LNCaP clone FGC (cell line): Measurements from ENCODE around the gene RDH8.

Experiments used
- DNase-seq: peaks from one replicate; pipeline ENCODE4 v3.0.0-alpha.2; 2011; ENCODE audit warnings: low read depth
- H3K4me3 ChIP-seq: 2 replicates; pipeline ENCODE4 v1.5.1; 2011; ENCODE audit warnings: mild to moderate bottlenecking, low read depth, low read length, control low read depth
- TF ChIP-seq, protein P1 (sequence below): IDR thresholded peaks from 2 replicates; pipeline ENCODE4 v1.5.1; 2012; ENCODE audit warnings: mild to moderate bottlenecking; ENCODE audit not compliant: control insufficient read depth, insufficient read depth; ENCODE audit errors: extremely low read depth

The RDH8 gene

DNA sequence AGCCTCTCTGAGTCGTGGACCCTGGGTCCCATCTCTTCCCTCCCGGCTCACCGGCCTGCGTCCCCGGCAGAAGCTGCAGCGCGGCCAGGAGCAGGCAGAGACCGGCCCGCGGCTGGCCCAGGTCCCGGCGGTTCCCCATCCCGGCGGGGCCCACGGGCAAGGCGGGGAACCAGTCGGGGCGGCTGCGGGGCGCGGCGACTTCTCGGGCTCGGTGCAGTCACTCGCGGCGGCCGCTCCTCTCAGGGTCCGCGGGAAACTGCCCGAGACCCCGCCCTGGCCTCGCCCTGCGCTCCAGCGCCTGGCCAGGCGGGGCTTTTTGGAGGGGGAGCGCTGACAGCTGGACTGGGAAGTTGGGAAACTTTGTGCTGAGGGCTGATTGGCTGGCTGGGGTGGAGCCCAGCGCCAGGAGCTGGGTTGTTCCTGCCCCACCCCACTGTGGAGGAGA lies 3.0 kb upstream of the RDH8 start, which contains the start of gene COL5A3:
TSS of gene COL5A3 (minus strand) at position 258 of the 445 bp plus-strand sequence. CDS start at position 139, 119 bp downstream.
- H3K4me3 ChIP-seq = no peak within 1 kb of the TSS
- DNase-seq = no peak
- TF ChIP-seq, protein P1, sequence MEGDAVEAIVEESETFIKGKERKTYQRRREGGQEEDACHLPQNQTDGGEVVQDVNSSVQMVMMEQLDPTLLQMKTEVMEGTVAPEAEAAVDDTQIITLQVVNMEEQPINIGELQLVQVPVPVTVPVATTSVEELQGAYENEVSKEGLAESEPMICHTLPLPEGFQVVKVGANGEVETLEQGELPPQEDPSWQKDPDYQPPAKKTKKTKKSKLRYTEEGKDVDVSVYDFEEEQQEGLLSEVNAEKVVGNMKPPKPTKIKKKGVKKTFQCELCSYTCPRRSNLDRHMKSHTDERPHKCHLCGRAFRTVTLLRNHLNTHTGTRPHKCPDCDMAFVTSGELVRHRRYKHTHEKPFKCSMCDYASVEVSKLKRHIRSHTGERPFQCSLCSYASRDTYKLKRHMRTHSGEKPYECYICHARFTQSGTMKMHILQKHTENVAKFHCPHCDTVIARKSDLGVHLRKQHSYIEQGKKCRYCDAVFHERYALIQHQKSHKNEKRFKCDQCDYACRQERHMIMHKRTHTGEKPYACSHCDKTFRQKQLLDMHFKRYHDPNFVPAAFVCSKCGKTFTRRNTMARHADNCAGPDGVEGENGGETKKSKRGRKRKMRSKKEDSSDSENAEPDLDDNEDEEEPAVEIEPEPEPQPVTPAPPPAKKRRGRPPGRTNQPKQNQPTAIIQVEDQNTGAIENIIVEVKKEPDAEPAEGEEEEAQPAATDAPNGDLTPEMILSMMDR = no peak

DNA sequence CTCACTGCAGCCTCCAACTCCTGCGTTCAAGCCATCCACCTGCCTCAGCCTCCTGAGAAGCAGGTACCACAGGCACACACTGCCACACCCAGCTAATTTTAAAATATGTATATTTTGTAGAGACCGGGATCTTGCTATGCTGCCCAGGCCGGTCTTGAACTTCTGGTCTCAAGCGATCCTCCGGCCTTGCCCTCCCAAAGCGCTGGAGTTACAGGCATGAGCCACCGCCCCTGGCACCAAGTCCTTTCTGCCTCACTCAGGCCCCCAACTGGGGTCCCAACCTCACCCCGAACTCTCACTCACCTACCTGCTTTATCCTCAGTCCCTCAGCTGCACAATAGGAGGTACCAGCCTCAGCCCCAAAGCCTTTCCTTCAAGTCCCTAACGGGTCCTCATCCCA lies 2.3 kb upstream of the RDH8 start:
- no peak for DNase-seq
- no peak overlapping the region for H3K4me3 ChIP-seq
- TF ChIP-seq, protein P1 = no peak

DNA sequence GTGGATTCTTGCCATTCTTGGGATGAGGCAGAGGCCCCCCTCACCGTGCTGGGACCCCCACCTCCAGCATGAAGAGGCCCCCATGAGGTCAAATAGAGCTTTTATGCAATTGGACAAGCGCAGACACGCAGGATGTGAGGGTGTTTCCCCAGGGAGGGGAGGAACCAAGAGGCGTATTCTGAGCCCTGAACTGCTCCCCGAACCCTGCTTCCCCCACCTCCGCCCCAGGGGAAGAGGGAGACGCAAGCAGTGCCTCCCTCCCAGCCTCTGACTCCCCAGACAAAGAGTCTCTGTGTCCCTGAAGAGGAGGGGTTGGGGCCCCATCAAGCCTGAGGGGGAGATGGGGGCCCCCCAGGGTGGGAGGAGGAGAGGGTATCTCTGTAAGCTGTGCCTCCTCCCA lies 1.3 kb upstream of the RDH8 start:
- no peak overlapping the region for H3K4me3 ChIP-seq
- TF ChIP-seq, protein P1 = no peak
- no peak for DNase-seq

DNA sequence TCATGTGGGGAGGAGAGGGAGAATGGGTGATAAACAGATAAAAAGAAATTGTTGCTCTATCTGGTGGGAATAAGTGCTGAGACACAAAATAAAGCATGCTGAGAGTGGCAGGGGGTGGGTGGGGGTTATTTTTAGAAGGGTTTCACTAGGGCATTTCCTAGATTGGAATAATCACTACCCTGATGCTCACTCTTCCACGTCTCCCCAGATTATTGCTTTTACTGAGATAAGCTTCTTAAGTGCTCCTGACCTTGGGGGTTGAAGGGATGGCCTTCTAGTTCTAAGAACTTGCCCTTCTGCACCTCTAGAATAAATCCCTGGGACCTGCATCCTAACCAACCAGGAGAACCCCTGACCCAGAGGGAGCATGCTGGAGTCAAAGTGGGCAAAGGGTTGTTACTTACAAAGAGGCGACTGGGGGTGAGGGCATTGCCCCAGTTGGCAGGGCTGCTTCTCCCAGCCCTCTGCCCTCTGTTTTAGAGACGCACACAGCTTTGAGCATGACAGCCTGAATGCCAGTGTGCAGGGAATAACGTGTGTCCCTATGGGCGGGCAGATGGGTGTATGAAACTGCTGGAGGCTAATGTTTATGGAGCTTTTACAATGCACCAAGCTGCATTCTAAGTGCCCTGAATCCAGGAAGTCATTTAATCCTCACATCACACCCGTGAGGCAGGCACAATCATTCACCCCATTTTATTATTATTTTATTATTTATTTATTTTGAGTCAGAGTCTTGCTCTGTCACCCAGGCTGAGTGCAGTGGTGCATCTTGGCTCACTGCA lies 743 bp downstream of the RDH8 start:
- H3K4me3 ChIP-seq = no peak overlapping the region
- no peak for DNase-seq
- TF ChIP-seq, protein P1 = no peak

DNA sequence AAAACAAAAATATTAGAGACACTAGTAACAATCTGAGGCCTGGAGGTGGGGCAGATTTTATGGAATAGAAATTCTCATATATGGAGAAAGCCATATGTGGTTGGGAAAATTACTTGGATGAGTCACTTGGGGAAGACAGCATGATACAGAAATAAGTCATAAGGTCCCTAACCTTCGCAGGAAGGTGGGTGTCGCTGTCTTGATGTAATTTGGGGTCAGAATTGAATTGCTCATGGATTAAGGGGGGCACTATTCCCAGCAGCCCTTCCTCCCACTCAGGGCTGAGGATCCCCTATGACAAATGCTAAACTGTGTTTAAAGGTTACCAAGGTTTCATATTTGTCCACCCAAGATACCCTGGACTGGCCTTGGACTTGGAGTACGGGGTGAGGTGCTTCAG lies 5.0 kb downstream of the RDH8 start:
- TF ChIP-seq, protein P1 = no peak
- no peak overlapping the region for H3K4me3 ChIP-seq
- no peak for DNase-seq

DNA sequence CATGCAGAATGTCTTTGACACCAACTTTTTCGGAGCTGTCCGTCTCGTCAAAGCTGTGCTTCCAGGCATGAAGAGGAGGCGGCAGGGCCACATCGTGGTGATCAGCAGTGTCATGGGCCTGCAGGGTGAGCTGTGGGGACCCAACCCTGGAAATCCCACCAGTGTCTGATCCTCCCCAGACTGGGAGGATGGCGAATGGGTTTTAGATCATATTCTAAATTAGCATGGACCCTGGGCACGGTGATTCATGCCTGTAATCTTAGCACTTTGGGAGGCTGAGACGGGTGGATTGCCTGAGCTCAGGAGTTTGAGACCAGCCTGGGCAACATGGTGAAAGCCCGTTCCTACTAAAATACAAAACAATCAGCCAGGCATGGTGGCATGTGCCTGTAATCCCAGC lies 5.5 kb downstream of the RDH8 start:
- TF ChIP-seq, protein P1 = no peak
- no peak for DNase-seq
- no peak overlapping the region for H3K4me3 ChIP-seq

DNA sequence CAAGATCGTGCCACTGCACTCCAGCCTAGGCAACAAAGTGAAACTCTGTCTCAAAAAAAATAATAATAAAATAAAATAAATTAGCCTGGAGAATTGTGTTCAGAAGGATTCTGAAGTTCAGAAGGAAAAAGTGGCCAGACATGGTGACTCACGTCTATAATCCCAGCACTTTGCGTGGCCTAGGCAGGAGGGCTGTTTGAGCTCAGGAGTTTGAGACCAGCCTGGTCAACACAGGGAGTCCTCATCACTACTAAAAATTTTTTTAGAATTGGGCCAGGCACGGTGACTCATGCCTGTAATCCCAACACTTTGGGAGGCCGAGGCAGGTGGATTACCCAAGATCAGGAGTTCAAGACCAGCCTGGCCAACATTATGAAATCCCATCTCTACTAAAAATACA lies 6.0 kb downstream of the RDH8 start:
- H3K4me3 ChIP-seq = no peak overlapping the region
- TF ChIP-seq, protein P1 = no peak
- no peak for DNase-seq
